HG03097 (cell line): ENCODE data around the gene ZIC4.

Experiments used
- ATAC-seq: cut with Tn5 transposase; IDR thresholded peaks from one replicate; pipeline ENCODE4 v1.9.1; 2021; ENCODE audit not compliant: unreplicated experiment, low FRiP score

ZIC4 gene

DNA sequence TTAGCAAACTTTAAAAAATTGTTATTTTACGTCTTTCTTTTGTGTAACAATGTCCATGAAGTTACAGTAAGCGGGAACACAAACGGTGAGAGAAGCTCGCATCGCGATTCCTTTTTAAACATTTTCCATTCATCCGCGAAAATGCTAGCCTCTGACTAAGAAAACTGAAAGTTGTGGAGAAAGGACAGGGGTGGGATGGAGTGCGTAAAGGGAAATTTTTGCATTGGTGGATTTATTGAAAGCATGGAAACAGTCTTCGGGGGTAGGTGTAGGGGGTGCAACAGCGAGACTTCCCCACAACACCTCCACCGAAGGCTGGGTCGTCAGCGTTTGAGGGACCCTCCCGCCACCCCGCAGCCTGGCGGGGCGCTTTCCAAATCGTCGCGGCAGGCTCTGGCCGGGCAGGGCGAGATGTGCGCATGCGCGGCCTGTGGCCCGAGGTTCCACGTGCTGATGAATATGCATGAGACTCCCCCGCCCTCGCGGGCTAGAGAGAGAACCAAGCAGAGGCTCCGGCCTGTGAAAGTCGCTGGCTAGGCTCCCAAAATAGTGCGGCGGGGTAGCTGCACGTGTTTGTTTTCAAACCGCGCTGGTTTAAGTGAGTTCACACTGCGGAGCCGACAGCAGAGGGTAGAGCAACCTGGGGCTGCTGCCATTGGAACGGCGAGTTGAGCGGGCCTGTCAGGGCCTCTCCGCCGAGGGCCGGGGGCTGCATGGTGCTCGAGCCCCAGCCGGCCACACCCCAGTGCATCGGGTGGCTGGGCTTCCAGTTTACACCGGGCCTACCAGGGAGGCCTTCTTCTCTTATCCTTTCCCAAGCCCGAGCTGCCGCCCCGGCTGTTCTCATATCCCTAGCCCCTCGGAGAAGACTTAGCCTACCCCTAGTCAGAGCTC, 12.7 kb upstream of the ZIC4 start:
- ATAC-seq, result no peak

DNA sequence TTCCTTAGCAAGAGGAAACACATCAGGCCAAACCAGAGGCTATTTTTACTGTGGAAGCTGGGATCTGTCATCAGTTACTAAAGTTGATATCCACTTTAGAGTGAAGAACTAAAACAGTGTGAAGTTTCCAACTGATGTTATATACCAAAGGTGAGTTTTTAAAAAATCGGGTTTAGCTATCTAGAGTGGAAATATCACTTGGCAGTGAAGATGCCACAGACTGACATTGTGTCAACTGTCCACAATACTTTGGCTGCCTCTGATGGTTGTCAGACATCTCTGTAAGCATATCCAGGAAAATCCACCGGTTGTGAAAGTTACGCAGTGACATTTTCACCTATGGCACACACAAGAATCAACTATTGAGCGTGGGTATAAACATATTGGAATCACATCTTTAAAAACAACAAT, 12.0 kb upstream of the ZIC4 start:
- no peak for ATAC-seq

DNA sequence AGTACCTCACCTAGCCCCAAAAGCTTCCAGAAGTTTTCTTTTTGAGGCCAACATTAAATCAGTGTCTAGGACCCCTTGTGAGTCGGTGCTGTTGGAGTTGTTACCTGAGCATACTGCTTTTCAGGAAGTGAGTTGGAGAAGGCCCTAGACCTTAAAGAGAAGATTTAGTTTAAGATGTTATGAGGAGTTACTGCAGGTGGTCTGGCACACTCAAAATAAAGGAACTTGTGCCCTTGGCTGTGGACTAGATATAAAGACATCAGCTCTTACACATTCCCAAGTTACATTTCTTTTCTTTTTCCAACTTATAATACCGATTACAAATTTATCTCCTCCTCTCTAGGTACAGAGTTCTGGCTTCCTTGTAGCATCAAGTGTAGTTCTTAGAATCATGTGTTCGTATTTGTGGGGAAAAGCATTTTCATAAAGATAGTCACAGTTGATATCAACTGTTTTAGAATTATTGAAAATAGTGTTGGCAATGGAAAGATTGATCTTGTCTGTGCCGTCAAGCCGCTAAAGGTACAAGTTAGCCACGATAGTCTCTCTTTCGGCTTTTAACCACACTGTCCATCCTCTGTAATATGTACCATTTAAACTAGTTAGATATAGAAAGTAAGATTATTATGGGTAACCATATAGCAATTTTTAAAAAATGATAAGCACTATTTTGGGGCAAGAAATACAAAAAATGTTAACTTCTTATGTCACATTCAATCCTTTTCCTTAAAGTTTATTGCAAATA, 11.4 kb upstream of the ZIC4 start:
- no peak for ATAC-seq

DNA sequence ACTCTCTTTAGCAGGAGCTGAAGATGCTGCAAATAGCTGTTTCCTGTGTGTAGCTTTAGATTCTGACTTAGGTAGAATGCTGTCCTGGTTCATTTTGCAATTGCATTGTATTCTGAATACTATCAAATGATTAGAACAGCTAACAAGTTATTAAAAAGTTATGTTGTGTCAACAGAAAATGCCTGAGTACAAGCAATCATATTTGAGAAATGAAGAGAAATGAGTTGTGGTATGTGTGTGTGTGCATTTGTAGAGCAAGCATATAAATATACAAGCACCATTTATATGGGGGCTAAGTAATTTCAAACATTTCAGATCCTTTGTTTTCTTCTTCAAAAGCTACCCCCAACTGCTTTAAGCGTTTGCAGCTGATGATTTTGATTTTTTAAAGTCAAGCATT, 10.6 kb upstream of the ZIC4 start:
- ATAC-seq, result no peak

DNA sequence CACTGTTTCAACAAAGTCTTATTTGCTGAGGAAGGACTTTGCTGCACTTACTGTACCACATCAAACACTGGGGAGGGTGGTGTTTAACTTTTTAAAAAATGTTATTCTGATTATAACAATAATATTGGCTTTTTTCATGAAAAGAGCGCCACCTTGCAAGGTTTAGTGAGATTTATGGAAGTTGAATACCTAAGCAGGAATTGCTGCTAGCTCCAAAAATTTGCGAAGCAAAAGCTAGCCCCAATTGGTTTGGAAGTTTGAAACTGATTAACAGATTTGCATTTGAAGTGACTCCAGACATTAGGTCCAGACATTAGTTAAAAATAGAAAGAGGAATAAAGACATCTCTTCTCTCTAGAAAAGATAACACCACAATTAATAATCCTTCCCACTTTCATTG, 9.5 kb upstream of the ZIC4 start:
- ATAC-seq, result no peak

DNA sequence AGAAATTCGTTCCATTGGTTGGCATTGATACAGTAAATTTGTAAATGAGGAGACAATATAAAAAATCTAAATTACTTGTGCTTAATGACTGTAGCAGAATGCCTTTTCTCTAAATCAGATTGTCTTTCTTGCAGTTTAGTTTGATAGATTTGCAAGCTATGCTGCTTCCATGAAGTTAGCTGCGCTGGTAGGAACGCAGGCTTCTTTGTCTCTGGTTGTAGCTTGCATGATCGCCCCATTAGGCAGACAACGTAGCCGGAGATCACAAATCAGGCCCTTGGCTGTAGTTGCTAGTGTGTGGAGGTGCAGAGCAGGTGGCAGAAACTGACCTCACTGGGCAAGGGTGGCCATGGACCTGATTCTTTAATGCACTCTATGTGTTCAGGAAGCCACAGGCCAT, 8.9 kb upstream of the ZIC4 start:
- no peak for ATAC-seq

DNA sequence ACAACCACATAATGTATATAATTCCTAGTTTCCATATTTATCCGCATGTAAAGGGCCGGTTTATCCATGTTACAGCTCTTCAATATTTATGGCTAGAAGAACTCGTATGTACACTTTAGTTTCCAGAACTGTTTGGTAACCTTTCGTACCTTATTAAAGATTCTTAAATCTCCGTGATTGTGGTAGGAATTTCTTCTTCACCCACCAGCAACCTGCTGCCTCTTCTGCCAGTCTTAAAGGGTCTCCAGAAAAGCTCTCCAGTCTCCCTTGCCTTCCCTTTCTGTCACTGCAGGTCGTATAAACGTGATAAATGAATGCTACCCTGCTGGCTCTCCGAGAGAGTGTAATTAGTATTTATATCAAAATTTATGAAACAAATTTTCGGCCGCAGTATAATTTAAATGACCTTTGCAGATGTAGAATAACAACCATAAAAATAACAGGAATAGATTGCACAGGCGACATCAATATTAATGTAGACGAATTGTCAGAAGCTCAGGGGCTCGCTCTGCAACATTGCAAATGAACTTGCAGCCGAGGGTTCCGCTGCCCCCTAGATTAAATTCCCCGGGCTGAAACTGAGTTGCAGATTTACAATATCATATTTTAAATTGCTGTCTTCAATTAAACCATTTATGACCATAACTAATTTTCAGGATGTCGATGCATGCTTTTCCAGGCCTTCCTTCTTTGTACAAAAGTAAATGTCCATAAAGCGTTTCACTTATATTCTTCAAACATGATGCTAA, 8.2 kb upstream of the ZIC4 start:
- ATAC-seq, result no peak

DNA sequence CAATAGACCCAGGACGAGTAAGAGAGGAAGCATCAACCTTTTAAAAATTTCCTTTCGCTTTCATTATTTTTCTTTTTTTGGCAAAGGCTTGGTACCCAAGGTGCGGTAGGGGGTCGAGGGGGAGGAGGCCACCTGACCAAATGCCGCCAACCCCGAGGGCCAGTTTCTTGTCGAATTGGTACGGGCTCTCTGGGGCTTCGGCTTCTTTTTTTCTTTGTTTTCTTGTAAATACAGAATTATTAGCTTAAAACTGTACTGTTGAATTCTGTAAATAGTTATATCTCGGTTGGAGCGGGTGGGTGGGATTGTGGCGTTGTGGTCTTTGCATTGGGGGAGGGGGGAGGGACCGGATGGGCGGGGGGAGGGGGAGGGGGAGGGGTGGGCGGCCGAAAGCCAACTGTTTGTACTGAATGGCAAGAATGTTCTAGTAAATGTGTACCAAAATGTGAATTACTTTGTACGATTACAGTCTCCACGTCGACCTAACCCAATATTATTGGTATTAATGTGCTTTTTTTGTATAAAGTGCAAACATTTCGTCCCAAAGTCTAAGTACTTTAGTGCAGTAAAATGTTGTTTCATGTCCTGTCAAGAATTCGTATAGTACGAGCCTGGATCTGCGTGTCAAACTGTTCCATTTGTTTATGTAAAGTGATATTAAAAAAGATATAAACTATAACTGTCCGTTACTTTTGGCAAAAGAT, 7.5 kb upstream of the ZIC4 start:
- no peak for ATAC-seq

DNA sequence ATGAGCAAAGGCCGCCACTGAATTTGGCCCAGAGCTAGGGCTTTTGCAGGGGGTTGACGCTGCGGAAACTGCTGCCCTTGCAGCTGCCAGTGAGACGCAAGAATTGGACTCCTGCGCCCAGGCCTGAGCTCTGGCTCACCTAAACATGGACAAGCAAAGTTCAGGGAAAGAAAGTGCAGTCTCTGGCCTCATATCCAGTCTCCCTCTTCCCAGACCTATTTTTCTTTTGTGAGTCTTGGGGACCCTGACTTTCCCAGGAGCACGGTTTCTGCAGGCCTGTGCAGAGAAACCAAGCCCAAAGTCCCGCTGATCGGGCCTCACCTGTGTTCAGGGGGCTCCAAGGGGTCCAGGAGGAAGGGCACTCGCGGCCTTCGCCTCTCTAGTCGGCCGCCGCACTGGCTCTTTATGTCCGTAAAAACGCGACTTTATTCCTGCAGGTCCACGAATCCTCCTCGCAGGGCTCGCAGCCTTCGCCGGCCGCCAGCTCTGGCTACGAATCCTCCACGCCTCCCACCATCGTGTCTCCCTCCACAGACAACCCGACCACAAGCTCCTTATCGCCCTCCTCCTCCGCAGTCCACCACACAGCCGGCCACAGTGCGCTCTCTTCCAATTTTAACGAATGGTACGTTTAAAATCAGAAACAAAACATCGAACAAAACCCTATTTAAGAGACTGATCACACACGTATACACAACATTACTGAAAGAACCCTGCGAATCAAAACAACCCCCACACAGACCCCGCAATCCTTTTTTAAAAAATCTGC, 6.8 kb upstream of the ZIC4 start:
- no peak for ATAC-seq

DNA sequence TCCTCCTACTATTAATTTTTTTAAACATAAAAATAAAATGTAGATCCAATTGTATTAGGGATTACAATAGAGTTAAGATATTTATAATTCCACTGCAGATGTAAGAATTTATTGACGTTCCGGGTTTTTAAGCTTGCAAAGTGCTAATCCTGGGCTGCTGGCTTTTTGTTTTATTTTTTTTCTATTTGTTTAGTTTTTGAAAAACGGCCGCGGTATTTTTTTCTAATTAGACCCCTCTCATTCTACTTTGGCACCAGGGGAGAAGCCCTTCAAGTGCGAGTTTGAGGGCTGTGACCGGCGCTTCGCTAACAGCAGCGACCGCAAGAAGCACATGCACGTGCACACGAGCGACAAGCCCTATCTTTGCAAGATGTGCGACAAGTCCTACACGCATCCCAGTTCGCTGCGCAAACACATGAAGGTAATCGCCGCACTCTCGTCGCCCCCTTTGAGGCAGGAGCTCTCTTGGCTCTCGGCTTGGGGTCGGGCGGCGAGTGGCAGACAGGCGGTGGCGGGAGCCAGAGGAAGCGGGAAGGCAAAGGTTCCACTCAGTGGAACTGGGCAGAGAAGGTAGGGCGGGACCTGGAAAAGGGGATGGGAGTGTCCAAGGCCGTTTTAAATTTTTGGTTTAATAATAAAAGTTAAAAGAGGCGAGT, 6.0 kb upstream of the ZIC4 start:
- no peak for ATAC-seq

DNA sequence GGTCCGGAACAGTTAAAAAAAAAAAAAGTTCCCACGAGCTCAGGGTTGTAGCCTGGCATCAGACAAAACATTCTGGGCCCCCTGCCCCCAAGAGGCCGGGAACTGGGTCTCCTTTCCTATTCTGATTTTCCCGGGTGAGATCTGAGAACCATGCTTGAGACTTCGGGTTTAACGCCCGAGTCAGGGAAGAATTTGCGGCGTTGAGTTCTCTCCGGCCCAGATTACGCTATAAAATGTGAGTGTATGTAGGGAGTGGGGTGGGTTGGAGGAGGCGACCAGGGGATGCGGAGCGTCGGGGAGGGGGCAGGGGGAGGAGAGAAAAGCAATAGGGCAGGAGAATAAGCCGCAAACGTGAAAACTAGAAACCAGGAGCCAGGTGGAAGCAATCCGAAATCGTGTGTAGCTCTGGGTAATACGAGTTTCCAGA, 5.5 kb upstream of the ZIC4 start:
- ATAC-seq, result no peak

DNA sequence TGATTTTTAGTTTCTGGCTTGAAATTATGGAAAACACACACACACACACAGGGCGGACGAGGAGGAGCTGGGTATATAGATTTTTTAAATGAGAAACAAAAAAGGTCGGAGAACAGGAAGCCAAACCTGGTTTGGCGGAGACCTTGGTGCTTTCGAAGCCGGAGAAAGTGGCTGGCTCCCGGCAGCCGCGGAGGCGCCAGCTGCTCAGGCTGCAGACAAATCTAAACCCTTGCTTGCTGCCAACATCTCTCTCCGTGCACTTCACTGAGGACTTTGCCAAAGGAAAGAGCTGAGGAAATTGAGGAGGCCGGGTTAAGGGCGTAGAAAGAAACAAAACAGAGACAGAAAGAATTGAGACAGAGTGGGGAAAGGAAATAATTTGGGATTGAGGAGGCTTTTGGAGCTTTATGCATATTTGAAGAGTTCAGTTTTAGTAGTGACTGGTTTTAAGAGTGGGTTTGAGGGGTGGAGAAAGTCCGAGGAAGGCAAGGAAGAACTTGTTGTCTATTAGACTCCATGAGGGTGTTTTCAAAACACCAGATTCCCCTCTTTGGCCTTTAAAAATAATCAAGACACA, 5.0 kb upstream of the ZIC4 start:
- no peak for ATAC-seq

DNA sequence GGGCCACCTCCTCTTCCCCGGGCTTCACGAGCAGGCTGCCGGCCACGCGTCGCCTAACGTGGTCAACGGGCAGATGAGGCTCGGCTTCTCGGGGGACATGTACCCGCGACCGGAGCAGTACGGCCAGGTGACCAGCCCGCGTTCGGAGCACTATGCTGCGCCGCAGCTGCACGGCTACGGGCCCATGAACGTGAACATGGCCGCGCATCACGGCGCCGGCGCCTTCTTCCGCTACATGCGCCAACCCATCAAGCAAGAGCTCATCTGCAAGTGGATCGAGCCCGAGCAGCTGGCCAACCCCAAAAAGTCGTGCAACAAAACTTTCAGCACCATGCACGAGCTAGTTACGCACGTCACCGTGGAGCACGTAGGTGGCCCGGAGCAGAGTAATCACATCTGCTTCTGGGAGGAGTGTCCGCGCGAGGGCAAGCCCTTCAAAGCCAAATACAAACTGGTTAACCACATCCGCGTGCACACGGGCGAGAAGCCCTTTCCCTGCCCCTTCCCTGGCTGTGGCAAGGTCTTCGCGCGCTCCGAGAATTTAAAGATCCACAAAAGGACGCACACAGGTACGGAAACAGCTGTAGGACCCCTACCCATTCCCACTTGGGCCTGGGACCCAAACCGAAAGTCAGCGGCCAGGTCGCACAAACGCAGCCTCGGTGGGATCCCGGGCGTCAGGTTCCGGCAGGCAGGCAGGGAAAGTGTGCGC, 4.3 kb upstream of the ZIC4 start:
- no peak for ATAC-seq

DNA sequence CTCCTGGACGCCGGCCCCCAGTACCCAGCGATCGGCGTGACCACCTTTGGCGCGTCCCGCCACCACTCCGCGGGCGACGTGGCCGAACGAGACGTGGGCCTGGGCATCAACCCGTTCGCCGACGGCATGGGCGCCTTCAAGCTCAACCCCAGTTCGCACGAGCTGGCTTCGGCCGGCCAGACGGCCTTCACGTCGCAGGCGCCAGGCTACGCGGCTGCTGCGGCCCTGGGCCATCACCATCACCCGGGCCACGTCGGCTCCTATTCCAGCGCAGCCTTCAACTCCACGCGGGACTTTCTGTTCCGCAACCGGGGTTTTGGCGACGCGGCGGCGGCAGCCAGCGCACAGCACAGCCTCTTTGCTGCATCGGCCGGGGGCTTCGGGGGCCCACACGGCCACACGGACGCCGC, 3.8 kb upstream of the ZIC4 start:
- ATAC-seq, result no peak

DNA sequence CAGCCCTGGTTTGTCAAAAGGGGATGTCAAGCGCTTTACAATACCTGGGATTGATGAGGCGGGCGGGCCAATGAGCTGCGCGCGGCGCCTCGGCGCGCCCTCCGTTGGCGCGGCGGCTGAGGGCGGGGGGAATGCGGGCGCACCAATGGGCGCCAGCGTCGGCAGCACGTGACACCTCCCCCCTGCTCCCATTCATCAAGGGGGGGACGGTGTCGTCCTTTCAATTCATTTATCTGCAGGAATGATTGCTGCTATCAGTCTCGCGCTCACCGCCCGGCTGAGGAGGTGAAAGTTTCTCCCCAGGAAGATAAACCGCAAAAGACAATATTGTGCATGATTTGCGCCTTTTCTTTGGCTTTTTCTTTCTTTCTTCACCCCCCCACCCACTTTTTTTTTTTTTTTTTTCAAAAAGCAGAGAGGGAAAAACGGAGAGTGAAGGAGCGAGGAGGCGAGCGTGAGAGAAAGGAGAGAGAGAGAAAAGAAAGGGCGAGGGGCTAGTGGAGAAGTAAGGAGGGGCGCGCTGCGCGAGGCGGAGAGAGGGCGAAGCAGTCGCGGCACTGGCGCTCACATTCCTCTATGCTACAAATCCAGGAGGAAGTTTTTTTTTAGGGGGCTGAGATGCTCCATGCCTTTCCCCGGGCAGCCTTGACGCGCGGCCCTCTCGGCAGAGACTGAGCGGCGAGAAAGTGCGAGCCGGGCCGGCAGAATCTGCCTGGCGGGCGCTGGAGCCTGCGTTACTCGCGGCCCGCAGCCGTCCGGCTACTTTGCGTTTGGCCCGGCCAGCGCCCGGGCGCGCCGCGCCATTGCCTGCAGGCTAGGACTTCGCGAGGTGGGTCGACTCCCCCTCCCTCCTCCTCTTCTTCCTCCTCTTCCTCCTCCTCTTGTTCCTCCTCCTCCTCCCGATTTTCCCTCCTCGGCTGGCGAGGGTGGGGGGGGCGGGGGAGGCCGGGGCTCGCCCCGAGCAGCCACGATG, 3.1 kb upstream of the ZIC4 start, which contains the start of gene ZIC1:
ZIC1 (plus strand) TSS at position 223 of the 973 bp plus-strand sequence; CDS start at position 971, 748 bp downstream.
- ATAC-seq, result no peak

DNA sequence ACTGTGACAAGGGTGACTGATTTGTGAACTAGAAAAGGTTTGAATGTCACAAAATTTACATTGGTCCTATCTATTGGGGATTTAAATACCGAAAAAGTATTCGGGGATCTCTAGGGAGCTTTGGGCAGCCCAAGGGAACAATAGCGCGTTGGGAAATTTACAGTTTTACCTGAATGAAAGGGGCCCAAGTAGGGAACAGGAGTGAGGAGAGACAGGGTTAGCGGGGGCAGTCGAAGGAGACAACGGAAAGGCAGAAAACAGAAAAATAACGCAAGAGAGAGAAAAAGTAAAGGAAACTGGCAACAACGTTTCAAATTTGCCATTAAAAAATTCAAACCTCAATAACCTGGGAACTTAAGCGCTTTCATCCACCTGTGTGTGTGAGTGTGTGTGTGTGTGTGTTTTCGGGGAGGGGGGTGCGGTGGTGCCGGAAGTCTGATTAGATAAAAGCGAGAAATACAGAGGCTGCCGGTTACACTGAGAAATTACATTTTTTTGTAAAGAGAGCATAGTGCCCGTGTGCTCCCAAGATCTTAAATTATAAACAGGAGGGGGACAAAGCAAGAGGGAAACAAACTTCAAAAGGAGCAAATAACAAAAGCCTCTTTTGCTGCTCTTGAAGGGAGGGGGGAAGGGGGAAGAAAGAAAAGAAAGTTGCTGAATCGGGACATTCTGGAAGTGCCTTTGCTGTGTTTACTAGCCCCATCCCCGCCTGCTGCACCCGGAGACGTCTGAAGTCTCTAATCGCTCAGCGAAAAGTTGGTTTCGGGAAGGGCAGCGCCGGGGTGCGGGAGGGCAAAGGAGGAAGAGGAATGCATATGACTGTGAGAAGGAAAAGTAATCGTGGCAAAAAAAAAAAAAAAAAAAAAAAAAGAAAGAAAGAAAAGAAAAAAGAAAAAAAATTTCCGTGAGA, 2.1 kb upstream of the ZIC4 start:
- ATAC-seq, result no peak
